Middle frontal gyrus (tissue), 1 donor: ENCODE data around the gene DNMT3L.
"Not testable (repeated sequence)": the region's sequence is repeated elsewhere in the genome, so short reads cannot be mapped to it uniquely, and the experiment has no call there.

Source experiments
- DNase-seq: peaks from one replicate; pipeline ENCODE4 v3.0.0-alpha.2; 2015; ENCODE audit warnings: low spot score; ENCODE audit errors: extremely low spot score

The DNMT3L gene

DNA sequence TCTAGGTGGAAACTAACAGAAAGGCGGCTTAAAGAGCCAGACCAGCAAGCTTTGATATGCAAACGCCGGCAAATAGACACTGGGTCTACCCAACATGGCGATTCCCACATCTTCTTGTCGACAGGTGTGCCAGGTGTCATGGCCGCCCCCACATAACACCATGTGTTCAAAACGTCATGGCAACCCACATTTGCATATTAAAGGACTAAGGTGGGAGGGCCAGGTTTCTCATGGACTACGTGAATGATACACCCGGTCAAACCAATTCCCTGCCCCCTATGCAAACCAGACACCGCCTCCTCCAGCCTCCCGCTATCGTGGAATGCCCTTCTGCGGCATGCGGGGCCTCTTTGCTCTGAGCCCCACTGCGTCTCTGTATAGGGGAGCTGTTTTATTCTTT, 62.2 kb downstream of the DNMT3L start:
- no peak for DNase-seq

DNA sequence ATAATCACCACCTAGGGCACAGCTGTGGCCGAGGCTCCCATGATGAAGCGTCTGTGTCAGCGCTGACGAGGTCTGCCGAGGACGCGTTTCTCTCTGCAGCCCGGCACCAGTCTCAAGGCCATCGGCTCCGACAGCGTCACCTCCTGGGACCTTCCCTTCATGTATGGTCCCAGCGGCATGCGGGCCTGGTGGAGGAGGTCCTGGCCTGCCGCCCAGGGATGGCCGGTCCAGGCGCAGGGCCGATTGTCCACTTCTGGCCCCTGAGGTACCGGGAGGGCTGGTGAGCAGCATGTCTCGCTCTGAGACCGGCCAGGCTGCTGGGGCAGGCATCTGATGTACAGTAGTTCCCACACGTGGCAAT, 64.6 kb downstream of the DNMT3L start:
- not testable (repeated sequence) for DNase-seq
